Measurements from ENCODE around the gene SIRPB2. TPM values are rescaled to one million over a fixed set of nuclear protein-coding genes. Genes with fewer than 3 reads are reported as not detected.

SIRPB2 gene
- total and polyA plus RNA-seq, 2 donors (not counting 3 experiments of a cell fraction or from before 2014, with no cell fraction given), result 9.5 to 19.7 TPM

DNA sequence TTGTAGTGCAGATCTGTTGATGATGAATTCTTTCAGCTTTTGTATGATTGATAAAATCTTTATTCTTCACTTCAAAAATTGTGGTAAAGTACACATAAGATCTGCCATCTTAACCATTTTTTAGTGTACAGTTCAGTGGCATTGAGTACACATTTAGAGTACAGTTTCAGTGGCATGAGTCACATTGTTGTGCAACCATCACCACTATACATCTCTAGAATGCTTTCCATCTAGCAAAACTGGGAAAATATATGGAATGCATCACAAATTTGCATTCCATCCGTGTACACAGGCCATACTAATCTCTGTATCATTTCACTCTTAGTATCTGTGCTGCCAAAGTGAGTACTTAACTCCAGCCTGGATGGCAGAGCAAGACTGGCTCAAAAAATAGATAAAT is 37.6 kb upstream of the SIRPB2 start:
- Histone ChIP-seq H3K4me2 (ENCODE audit: insufficient read depth, low read length) (no peak overlapping the region), H3K9me1 (replicated peaks; ENCODE audit: control insufficient read depth, extremely low read depth, insufficient read depth, low read length) (no peaks in the 10 kb centered on the region), H3K9me3 (replicated peaks; ENCODE audit: control insufficient read depth, insufficient read depth, low read length) (no peaks in the 10 kb centered on the region), H3K4me3 (replicated peaks in 1 of 3; ENCODE audit: insufficient read depth in 1 of 3, low read depth in 1 of 3, low read length in 3 of 3) (no peak overlapping the region), H3K27ac (ENCODE audit: insufficient read depth, low read depth, low read length) (no peak overlapping the region), H4K20me1 (replicated peaks; ENCODE audit: control insufficient read depth, extremely low read depth, insufficient read depth, low read length) (no peaks in the 10 kb centered on the region), H3K27me3 (ENCODE audit: control insufficient read depth in 2 of 2, insufficient read depth in 2 of 2, low read length in 2 of 2) (no peaks in the 10 kb centered on the region), H3K36me3 (ENCODE audit: control insufficient read depth in 2 of 2, extremely low read depth in 1 of 2, insufficient read depth in 2 of 2, low read length in 2 of 2) (no peaks in the 10 kb centered on the region), H3K4me1 (ENCODE audit: control insufficient read depth, extremely low read depth, insufficient read depth, low read length) (no peaks in the 10 kb centered on the region), H3K9ac (replicated peaks; ENCODE audit: extremely low read depth, insufficient read depth, low read length) (no peak overlapping the region), H3K79me2 (ENCODE audit: control insufficient read depth, insufficient read depth, low read length) (no peaks in the 10 kb centered on the region), H2AFZ (ENCODE audit: low read depth, low read length) (no peak overlapping the region)
- dilution Hi-C loops (cut with MboI; ENCODE audit: extremely low pct_ligation_motif_present, low sequenced_read_pairs), result no loop called here
- BruUV-seq (replicated peaks), result no TSS peak
- ChIA-PET POLR2A (no interaction called here), CTCF (interaction anchor here (1.1 to 4.0 kb wide), 5 partner anchors 9 to 248 kb away, joined by 3 to 16 read pairs (median 5); no protein-coding TSS in a partner anchor)
- TF ChIP-seq MYC (IDR thresholded peaks at IDR 0.05; ENCODE audit: low read depth, low read length) (no peak), POLR2A (IDR thresholded peaks at IDR 0.05; ENCODE audit: low read depth, low read length) (no peak)
- TF ChIP-seq, protein P1, sequence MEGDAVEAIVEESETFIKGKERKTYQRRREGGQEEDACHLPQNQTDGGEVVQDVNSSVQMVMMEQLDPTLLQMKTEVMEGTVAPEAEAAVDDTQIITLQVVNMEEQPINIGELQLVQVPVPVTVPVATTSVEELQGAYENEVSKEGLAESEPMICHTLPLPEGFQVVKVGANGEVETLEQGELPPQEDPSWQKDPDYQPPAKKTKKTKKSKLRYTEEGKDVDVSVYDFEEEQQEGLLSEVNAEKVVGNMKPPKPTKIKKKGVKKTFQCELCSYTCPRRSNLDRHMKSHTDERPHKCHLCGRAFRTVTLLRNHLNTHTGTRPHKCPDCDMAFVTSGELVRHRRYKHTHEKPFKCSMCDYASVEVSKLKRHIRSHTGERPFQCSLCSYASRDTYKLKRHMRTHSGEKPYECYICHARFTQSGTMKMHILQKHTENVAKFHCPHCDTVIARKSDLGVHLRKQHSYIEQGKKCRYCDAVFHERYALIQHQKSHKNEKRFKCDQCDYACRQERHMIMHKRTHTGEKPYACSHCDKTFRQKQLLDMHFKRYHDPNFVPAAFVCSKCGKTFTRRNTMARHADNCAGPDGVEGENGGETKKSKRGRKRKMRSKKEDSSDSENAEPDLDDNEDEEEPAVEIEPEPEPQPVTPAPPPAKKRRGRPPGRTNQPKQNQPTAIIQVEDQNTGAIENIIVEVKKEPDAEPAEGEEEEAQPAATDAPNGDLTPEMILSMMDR (IDR thresholded peaks at IDR 0.05; ENCODE audit: extremely low read depth in 1 of 2, insufficient read depth in 1 of 2, low read depth in 1 of 2, low read length in 2 of 2), result no peak
- FAIRE-seq (no peak), DNase-seq (ENCODE audit: low read depth, low spot score) (no peak)
- intact Hi-C loops (cut with micrococcal nuclease), result no loop called here

DNA sequence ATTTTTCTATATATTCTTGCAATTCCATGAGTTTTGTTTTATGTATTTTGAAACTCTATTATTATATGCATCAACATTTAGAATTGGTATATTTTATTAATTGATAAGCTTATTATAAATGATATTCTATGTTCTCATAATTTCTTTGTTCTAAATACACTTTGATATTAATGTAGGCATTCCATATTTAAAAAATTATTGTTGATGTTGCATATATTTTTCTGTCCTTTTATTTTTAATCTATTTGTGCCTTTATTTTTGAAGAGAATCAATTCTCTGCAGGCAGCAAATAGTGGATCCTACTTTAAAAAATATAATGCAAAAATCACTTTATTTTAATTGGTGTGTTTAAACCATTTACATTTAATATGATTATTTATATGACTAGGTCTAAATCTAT is 36.7 kb upstream of the SIRPB2 start:
- intact Hi-C loops (cut with micrococcal nuclease), result no loop called here
- ChIA-PET POLR2A (no interaction called here), CTCF (interaction anchor here (1.1 to 4.0 kb wide), 3 partner anchors 19 to 249 kb away, joined by 3 to 16 read pairs (median 5); no protein-coding TSS in a partner anchor)
- no peaks in the 10 kb centered on the region for H3K9me3 ChIP-seq (replicated peaks; ENCODE audit: control insufficient read depth, insufficient read depth, low read length)
- no peak for DNase-seq (ENCODE audit: low read depth, low spot score)
- H2AFZ ChIP-seq (ENCODE audit: low read depth, low read length), result no peak overlapping the region
- H3K9ac ChIP-seq (replicated peaks; ENCODE audit: extremely low read depth, insufficient read depth, low read length), result no peak overlapping the region
- H3K79me2 ChIP-seq (ENCODE audit: control insufficient read depth, insufficient read depth, low read length), result no peaks in the 10 kb centered on the region
- no peak overlapping the region for H3K4me2 ChIP-seq (ENCODE audit: insufficient read depth, low read length)
- no peak overlapping the region for H3K4me3 ChIP-seq (replicated peaks in 1 of 3; ENCODE audit: insufficient read depth in 1 of 3, low read depth in 1 of 3, low read length in 3 of 3)
- no peak for FAIRE-seq
- H3K27me3 ChIP-seq (ENCODE audit: control insufficient read depth in 2 of 2, insufficient read depth in 2 of 2, low read length in 2 of 2), result no peaks in the 10 kb centered on the region
- H3K27ac ChIP-seq (ENCODE audit: insufficient read depth, low read depth, low read length), result no peak overlapping the region
- no peaks in the 10 kb centered on the region for H3K4me1 ChIP-seq (ENCODE audit: control insufficient read depth, extremely low read depth, insufficient read depth, low read length)
- no peaks in the 10 kb centered on the region for H3K36me3 ChIP-seq (ENCODE audit: control insufficient read depth in 2 of 2, extremely low read depth in 1 of 2, insufficient read depth in 2 of 2, low read length in 2 of 2)
- no peaks in the 10 kb centered on the region for H4K20me1 ChIP-seq (replicated peaks; ENCODE audit: control insufficient read depth, extremely low read depth, insufficient read depth, low read length)
- H3K9me1 ChIP-seq (replicated peaks; ENCODE audit: control insufficient read depth, extremely low read depth, insufficient read depth, low read length), result no peaks in the 10 kb centered on the region
- BruUV-seq (replicated peaks), result no TSS peak
- TF ChIP-seq FOS (IDR thresholded peaks at IDR 0.05; ENCODE audit: borderline replicate concordance, insufficient read depth, low read length), result no peak
- TF ChIP-seq, protein P2, sequence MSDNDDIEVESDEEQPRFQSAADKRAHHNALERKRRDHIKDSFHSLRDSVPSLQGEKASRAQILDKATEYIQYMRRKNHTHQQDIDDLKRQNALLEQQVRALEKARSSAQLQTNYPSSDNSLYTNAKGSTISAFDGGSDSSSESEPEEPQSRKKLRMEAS (IDR thresholded peaks at IDR 0.05; ENCODE audit: insufficient read depth, insufficient read length), result no peak
- dilution Hi-C loops (cut with MboI; ENCODE audit: extremely low pct_ligation_motif_present, low sequenced_read_pairs), result no loop called here

All from endothelial cell of umbilical vein (primary cell).